Endothelial cell of umbilical vein (primary cell): Measurements from ENCODE around the gene SLC26A8.

ENCODE experiments used
- CTCF ChIP-seq, 2 donors: IDR thresholded peaks; 1 replicate in 1 of 2; 2 replicates in 1 of 2; pipeline ENCODE4 v1.5.1; 2011; ENCODE audit warnings: low read length in 2 of 2, mild to moderate bottlenecking in 2 of 2, moderate library complexity in 2 of 2, control low read depth in 1 of 2, inconsistent platforms in 1 of 2, low read depth in 1 of 2; ENCODE audit not compliant: insufficient read depth in 1 of 2; ENCODE audit errors: extremely low read depth in 1 of 2
- EZH2 ChIP-seq: IDR thresholded peaks from 2 replicates; pipeline ENCODE4 v1.6.1; 2012; ENCODE audit warnings: borderline replicate concordance, low read depth, mild to moderate bottlenecking, moderate library complexity, low read length, inconsistent platforms; ENCODE audit not compliant: severe bottlenecking
- FOS ChIP-seq: IDR thresholded peaks from 2 replicates; pipeline ENCODE4 v1.6.1; 2011; ENCODE audit warnings: mild to moderate bottlenecking, low read length, moderate library complexity, borderline replicate concordance; ENCODE audit not compliant: insufficient read depth
- GATA2 ChIP-seq: IDR thresholded peaks from 2 replicates; pipeline ENCODE4 v1.7.0; 2011; ENCODE audit warnings: low read depth, mild to moderate bottlenecking, moderate library complexity, mixed read lengths, low read length; ENCODE audit not compliant: insufficient read length, insufficient read depth
- POLR2AphosphoS5 ChIP-seq: IDR thresholded peaks from 2 replicates; pipeline ENCODE4 v1.6.1; 2012; ENCODE audit warnings: low read depth, mild to moderate bottlenecking, control low read depth, low read length, moderate library complexity; ENCODE audit not compliant: insufficient read depth

- TF ChIP-seq CTCF (IDR thresholded peaks at IDR 0.05; ENCODE audit: extremely low read depth in 1 of 2, insufficient read depth in 1 of 2, low read depth in 1 of 2, low read length in 2 of 2) (no peak), GATA2 (no peak), FOS (no peak), POLR2AphosphoS5 (no peak), EZH2 (no peak)
These were observed 50.7 kb downstream of the SLC26A8 start for GRCh38 chr6:35973670-35974222.
